ENCODE measurements around the gene RELCH.

RELCH gene

DNA sequence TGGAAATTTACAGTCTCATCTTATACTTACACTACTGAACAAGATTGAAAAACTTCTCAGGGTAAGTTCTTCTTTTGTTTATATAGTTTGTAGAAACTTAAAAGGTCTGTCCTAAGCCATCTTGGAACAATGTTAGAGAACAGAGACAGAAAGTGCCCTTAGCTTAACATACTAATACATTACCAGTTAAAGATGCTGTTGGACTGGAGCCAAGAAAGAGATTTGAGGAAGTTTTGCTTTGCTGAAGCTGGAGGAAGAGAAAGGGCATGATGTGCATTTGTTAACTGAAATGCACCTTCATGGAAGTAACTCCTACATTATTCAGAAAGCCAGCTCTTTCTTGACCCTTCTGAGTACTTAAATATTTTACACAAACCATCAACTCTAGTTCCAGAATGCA is 71.6 kb downstream of the RELCH start:
- TF ChIP-seq GATA3 (IDR thresholded peaks at IDR 0.05; ENCODE audit: low read depth, low read length) (no peak), GATA2 (IDR thresholded peaks at IDR 0.05; ENCODE audit: low read depth, low read length) (no peak)

DNA sequence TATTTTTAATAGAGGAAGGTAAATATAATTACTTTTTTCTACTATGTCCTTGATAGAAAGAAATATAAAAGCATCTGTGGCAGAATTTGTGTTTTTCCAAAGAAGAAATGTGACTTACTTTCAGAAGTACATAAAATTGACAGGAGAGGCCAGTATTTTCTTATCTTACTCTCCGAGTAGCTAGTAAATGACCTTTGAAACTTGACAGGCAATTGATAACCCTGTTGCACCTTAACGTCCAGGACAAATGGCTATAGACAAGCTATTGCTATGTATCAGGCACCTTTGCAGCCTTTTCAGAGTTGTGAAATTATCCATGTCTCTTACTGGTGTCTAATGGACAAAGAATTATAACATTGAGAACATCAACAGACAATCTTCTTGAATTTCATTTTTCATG is 75.0 kb downstream of the RELCH start:
- no peak for TF ChIP-seq GATA3 (IDR thresholded peaks at IDR 0.05; ENCODE audit: low read depth, low read length)
- TF ChIP-seq GATA2 (IDR thresholded peaks at IDR 0.05; ENCODE audit: low read depth, low read length): no peak

DNA sequence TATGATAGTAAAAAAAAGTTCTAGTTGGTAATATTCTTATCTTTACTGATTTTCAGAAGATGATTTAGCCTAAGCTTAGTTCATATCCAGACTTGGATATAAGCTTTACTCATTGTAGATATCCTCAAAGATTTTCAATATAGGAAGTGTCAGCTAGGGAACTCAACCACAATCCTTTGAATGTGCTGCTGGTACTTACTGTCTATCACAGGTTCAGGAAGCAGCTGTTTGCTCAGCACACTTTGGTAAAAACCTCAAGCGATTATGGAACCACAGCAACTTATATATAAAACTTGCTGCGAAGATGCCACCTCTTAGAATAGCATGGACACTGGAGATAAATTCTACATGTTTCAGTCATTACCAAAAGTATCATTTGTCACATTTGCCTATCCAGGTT is 77.9 kb downstream of the RELCH start:
- TF ChIP-seq GATA2 (IDR thresholded peaks at IDR 0.05; ENCODE audit: low read depth, low read length) (no peak), GATA3 (IDR thresholded peaks at IDR 0.05; ENCODE audit: low read depth, low read length) (no peak)

DNA sequence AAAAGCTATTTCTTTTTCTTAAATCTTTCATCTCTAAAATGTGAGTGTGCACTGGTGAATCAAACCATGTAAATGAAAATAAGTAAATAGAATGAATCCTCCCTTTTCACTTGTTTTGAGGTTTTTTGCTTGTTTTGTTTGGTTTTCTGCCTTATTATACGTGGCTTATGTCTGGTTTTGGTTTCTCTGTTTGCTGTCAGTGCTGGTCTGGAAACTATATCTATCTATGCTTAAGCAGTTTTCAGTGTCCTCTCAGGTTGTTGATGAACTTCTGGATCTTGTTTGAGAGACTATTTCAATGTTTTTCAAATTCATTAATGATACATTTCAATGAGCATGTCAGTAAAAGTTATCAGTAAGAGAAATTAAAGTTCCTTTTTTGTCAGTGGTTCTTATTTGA is 90.0 kb downstream of the RELCH start:
- TF ChIP-seq GATA3 (IDR thresholded peaks at IDR 0.05; ENCODE audit: low read depth, low read length) (no peak), GATA2 (IDR thresholded peaks at IDR 0.05; ENCODE audit: low read depth, low read length) (no peak)

DNA sequence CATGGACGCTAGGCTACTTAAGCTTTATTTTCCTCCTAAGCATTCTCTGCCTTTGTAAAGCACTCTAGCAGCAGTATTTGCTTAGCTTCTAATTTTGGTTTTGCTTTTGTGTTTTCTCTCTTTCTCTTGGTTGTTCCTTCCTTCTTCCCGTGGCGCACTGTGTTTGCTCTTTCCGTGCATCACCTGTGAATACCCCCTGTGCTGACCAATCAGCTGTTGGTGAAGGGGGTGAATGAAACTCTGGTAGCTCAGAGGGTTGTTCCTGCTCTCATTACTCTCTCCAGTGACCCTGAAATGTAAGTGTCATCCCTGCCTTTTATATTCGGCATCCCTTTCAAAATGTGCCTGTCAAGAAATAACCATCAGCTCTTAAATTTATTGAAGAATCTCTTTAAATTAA is 92.5 kb downstream of the RELCH start:
- TF ChIP-seq GATA2 (IDR thresholded peaks at IDR 0.05; ENCODE audit: low read depth, low read length) (no peak), GATA3 (IDR thresholded peaks at IDR 0.05; ENCODE audit: low read depth, low read length) (no peak)

DNA sequence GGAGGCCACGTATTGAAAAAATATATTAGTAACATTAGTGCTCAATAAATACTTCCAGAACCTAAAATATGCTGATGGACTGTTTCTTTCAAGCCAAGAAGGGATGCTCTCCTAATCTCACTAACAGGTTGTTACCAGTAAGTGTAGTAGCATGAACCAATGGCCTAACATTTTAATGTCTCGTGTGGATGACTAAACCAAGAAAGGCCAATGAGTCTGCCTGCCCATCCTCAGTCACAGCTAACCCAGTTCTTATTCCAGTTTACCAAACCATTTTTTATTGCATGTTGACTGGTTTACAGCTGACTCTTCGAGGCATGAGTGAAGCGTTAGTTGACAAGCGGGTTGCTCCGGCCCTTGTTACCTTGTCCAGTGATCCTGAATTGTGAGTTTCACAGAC is 93.0 kb downstream of the RELCH start:
- TF ChIP-seq GATA2 (IDR thresholded peaks at IDR 0.05; ENCODE audit: low read depth, low read length) (no peak), GATA3 (IDR thresholded peaks at IDR 0.05; ENCODE audit: low read depth, low read length) (no peak)

DNA sequence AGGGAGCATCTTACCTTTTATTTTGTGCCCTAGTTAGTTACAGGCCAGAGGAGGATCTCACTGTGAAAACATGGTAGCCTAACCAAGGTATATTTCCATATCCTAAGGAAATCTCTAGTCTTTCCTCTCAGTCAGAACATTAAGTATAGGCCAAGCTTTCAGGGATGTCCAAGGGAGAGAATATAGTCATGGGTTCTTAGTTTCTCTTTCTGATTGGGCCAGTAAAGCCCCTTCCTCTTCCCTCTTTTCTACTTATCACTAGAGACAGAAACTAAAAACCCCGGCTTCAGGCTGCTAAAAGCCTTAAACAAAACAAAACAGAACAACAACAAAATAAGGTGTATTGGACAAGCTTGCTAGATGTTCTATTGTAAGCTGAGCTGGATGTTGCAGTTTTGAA is 93.7 kb downstream of the RELCH start:
- TF ChIP-seq GATA3 (IDR thresholded peaks at IDR 0.05; ENCODE audit: low read depth, low read length): no peak
- TF ChIP-seq GATA2 (IDR thresholded peaks at IDR 0.05; ENCODE audit: low read depth, low read length): no peak

DNA sequence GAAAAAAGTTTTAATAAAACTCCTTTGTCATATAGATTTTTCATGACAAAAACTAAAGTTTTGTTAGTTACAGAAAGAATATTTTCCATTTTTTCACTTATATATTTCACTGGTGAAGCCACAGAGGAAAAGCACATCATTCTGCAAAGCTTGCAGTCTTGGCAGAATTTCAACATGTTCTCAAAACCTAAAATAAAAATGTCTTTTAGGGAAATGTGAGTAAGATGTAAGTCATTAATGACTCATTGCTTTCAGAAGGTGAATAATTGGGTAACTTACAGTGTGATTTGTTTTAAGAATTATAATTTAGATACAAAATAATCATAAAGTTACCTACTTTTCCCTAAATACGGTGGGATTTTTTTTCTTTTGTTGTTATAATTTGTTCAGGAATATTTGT is 94.6 kb downstream of the RELCH start:
- TF ChIP-seq GATA2 (IDR thresholded peaks at IDR 0.05; ENCODE audit: low read depth, low read length): no peak
- TF ChIP-seq GATA3 (IDR thresholded peaks at IDR 0.05; ENCODE audit: low read depth, low read length): no peak

DNA sequence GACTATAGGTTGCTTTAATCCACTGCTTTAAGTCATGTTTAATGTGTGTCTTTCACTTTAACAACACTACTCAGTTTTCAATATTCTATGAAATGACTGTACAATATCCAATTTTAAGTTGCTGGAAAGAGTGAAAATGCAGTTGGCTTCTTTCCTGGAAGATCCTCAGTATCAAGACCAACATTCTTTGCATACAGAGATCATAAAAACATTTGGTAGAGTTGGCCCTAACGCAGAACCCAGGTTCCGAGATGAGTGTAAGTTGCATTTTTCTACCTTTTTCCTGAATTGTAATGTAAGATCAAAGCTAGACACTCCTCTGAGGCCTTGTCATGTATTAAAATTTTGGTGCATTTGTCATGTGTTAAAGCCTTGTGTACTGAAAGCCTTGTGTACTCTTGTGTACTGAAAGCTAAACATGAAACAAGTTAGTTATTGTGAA is 95.2 kb downstream of the RELCH start:
- TF ChIP-seq GATA3 (IDR thresholded peaks at IDR 0.05; ENCODE audit: low read depth, low read length) (no peak), GATA2 (IDR thresholded peaks at IDR 0.05; ENCODE audit: low read depth, low read length) (no peak)

DNA sequence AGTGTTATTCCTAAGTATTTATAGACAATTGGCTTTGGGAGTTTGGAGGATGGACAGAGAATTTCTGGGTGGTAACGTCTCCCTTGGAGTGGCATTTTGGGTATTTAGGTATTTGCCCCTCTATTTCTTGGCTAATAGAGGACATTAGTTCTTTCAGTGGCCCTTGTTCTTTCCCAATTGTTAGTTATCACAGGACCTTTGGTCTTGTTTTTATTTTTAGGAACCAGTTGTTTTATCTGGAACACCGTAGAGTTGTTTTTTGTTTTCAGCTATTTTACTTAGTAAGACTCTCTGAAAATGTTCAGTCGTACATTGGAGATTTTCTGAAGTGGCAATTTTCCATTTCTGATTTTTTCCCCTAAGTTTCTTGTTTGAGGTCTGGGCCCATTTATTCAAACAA is 97.6 kb downstream of the RELCH start:
- TF ChIP-seq GATA2 (IDR thresholded peaks at IDR 0.05; ENCODE audit: low read depth, low read length) (no peak), GATA3 (IDR thresholded peaks at IDR 0.05; ENCODE audit: low read depth, low read length) (no peak)

DNA sequence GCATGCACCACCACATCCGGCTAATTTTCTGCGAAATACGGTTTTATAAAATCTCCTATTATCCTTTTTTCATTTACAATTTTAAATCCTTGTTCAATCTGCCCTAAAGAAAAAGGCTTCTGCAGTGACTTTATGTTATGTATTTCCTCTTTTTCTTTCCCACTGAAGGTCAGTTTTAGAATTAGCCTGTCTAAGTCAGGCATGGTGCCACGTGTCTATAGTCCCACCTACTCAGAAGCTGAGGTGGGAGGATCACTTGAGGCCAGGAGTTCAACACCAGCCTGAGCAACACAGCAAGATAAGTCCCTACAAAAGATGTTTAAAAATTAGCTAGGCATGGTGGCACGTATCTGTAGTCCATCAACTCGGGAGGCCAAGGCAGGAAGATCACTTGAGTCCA is 98.2 kb downstream of the RELCH start:
- no peak for TF ChIP-seq GATA2 (IDR thresholded peaks at IDR 0.05; ENCODE audit: low read depth, low read length)
- TF ChIP-seq GATA3 (IDR thresholded peaks at IDR 0.05; ENCODE audit: low read depth, low read length): no peak

DNA sequence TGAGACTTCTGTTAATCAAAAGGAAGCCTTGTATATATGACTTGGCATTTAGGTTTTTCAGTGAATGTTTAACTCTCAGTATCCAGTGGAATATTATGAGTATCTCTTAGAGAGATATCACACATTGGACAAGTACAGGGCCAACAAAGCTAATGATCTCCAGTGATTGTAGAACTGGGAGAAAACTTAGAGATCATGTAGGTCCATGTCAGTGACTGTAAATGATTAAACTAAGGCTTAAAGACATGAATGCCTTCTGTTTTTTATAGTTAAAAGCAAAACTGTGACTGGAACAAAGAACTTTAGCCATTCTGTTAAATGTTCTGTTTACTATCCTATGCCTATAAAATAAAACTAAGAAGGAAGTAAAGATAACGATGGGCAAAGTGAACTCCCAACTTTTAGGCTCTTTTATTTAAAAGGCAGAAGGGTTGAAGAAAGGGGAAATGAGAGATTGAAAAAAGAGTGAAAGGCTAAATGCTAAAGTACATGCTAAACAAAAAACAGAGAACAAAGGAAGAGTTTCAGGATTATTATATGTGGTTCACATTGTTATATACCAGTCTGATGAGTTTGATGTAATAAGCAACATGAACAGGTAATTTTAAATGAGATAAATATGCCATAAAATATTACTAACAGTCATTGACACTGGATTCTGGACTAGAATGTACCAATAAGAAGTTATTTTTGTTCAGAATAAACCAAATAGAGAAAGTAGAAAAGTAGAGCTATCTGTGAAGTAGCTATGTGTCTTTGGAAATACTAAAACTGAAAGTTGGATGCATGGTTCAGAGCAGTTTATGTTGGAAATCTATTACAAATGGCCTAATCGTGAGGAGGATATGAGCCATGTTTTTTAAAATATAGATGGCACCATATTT is 101.0 kb downstream of the RELCH start:
- no peak for TF ChIP-seq GATA3 (IDR thresholded peaks at IDR 0.05; ENCODE audit: low read depth, low read length)
- no peak for TF ChIP-seq GATA2 (IDR thresholded peaks at IDR 0.05; ENCODE audit: low read depth, low read length)

DNA sequence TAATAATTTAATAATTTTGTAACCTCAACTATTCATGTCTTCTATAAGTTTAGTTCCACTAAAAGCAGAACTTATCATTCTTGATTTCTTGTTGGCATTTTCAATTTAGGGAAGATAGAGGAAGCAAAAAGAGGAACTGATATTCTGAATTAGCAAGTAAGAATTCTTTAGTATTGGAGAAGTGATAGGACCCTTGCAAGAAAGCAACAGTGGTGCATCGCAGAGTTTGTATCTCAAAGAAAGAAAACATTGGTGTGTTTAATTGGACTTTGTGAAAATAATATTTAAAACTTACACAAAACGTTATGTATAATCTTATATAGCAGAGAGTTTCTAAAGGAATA is 101.6 kb downstream of the RELCH start:
- no peak for TF ChIP-seq GATA2 (IDR thresholded peaks at IDR 0.05; ENCODE audit: low read depth, low read length)
- no peak for TF ChIP-seq GATA3 (IDR thresholded peaks at IDR 0.05; ENCODE audit: low read depth, low read length)

DNA sequence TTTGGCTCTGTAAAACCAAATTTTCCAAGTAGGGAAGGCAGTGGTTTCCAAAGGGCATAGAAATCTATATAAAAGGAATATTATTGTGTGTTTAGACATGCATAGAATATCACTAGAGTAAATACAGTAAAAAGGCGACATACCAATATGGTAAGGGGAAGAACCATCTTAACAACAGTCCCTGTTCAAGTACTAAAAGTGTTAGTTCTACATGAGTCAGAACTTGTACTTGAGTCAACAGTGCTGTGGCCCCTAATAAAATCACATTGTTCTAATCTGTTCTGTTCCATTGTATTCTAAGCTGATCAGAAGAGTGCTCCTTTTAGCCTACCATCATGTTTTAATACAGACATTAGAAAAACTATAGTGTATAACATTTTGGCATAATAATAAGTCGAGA is 102.0 kb downstream of the RELCH start:
- no peak for TF ChIP-seq GATA3 (IDR thresholded peaks at IDR 0.05; ENCODE audit: low read depth, low read length)
- TF ChIP-seq GATA2 (IDR thresholded peaks at IDR 0.05; ENCODE audit: low read depth, low read length): no peak

DNA sequence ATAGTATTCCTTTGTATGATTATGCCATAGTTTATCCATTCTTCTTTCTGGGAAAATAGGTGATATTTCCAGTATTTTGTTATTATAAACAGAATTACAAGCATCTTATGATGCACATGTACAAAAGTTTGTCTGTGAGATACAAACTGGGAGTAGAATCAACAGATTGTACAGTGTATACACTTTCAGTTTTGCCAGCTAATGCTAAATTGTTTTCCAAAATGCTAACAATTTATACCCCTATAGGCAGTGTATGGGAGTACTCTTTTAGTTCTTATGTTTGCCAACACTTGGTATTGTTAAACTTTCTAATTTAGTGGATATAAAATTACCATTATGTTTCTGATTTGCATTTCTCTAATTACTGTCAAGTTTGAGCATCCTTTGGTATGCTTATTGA is 107.0 kb downstream of the RELCH start:
- TF ChIP-seq GATA3 (IDR thresholded peaks at IDR 0.05; ENCODE audit: low read depth, low read length) (no peak), GATA2 (IDR thresholded peaks at IDR 0.05; ENCODE audit: low read depth, low read length) (no peak)

Measured in SH-SY5Y (cell line).